Caco-2 (cell line): ENCODE measurements around the gene IL15. TPM values are rescaled to one million over a fixed set of nuclear protein-coding genes. Genes with fewer than 3 reads are reported as not detected.

Experiments used
- BruUV-seq: library from RNA; stranded (reverse); fragments of 400-500 nt; replicated peaks from 2 replicates; lab custom pipeline; 2021; lab: Mats Ljungman, UMichigan
- CTCF ChIA-PET: fragments of 300-600 bp; sonication (Branson Sonifier 250); formaldehyde crosslinking; loops from one replicate; lab custom pipeline; 2022; ENCODE audit warnings: antibody characterized with exemption; lab: Charles Lee
- POLR2A ChIA-PET: fragments of 300-600 bp; sonication (Branson Sonifier 250); formaldehyde crosslinking; loops from one replicate; lab custom pipeline; 2022; ENCODE audit warnings: antibody characterized with exemption; lab: Charles Lee
- DNase-seq, 2 experiments: peaks; one replicate each; pipeline versions ENCODE4 v3.0.0 to v3.0.0-alpha.2; 2020 to 2022
- H3K27me3 ChIP-seq: replicated peaks from 2 replicates; pipeline ENCODE4 v1.6.0; 2011; ENCODE audit warnings: low read length; ENCODE audit not compliant: control insufficient read depth, insufficient read depth
- H3K36me3 ChIP-seq: 2 replicates; pipeline ENCODE4 v1.5.1; 2011; ENCODE audit warnings: low read length; ENCODE audit not compliant: control insufficient read depth, insufficient read depth
- H3K4me1 ChIP-seq: fragments of 250-450 bp; sonication (Bioruptor Pico); 2 replicates; pipeline ENCODE4 v1.5.1; 2020; ENCODE audit warnings: mild to moderate bottlenecking
- H3K4me3 ChIP-seq: 2 replicates; pipeline ENCODE4 v1.5.1; 2011; ENCODE audit warnings: low read depth, mild to moderate bottlenecking, control low read depth, low read length
- H3K9me3 ChIP-seq: fragments of 250-450 bp; sonication (Bioruptor Pico); 2 replicates; pipeline ENCODE4 v1.5.1; 2020; ENCODE audit warnings: mild to moderate bottlenecking, moderate library complexity
- H3K27ac Mint-ChIP-seq: one replicate; pipeline ENCODE4 v1.8.0; 2022; ENCODE audit warnings: mixed read lengths; ENCODE audit not compliant: unreplicated experiment
- H3K27me3 Mint-ChIP-seq: one replicate; pipeline ENCODE4 v1.8.0; 2022; ENCODE audit warnings: mixed read lengths; ENCODE audit not compliant: insufficient read depth, unreplicated experiment
- H3K36me3 Mint-ChIP-seq: one replicate; pipeline ENCODE4 v1.8.0; 2022; ENCODE audit warnings: mild to moderate bottlenecking, mixed read lengths; ENCODE audit not compliant: insufficient read depth, unreplicated experiment
- H3K4me1 Mint-ChIP-seq: one replicate; pipeline ENCODE4 v1.8.0; 2022; ENCODE audit warnings: low read depth, mixed read lengths; ENCODE audit not compliant: unreplicated experiment
- H3K4me3 Mint-ChIP-seq: one replicate; pipeline ENCODE4 v1.8.0; 2022; ENCODE audit warnings: mild to moderate bottlenecking, moderate library complexity, mixed read lengths; ENCODE audit not compliant: unreplicated experiment
- H3K9me3 Mint-ChIP-seq: one replicate; pipeline ENCODE4 v1.8.0; 2022; ENCODE audit warnings: mixed read lengths; ENCODE audit not compliant: unreplicated experiment
- intact Hi-C: fragments of 100-400 bp; cut with micrococcal nuclease; formaldehyde crosslinking; loops from one replicate; pipeline ENCODE4 v1.10.0; 2022; ENCODE audit not compliant: unreplicated experiment
- total RNA-seq: library from RNA; stranded (reverse); gene quantifications from 2 replicates; pipeline ENCODE4 v1.2.3, GENCODE V29; 2022
- TF ChIP-seq, protein P1 (sequence below), 2 experiments: fragments of 200-600 bp in 1 of 2; IDR thresholded peaks; 1 replicate in 1 of 2; 2 replicates in 1 of 2; pipeline versions ENCODE4 v1.5.1 to v1.8.0; 2011 to 2022; ENCODE audit warnings: antibody characterized with exemption in 1 of 2, control low read depth in 1 of 2, inconsistent platforms in 1 of 2, low read depth in 1 of 2, low read length in 1 of 2, mild to moderate bottlenecking in 1 of 2, moderate library complexity in 1 of 2; ENCODE audit not compliant: insufficient read depth in 1 of 2, severe bottlenecking in 1 of 2, unreplicated experiment in 1 of 2

Gene IL15
- total RNA-seq, 1 experiment from 2014 or later = not detected

DNA sequence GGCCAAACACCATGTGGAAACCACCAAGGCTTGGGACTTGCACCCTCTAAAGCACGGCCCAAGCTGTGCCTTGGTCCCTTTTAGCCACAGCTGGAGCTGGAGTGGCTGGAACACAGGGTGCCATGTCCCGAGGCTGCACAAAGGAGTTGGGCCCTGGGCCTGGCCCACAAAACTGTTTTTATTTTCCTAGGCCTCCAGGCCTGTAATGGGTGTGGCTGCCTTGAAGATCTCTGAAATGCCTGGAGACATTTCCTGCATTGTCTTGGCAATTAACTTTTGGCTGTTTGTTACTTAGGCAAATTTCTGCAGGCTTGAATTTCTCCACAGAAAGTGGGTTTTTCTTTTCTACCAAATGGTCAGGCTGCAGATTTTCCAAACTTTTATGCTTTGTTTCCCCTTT, 55.7 kb downstream of the IL15 start:
- H3K36me3 Mint-ChIP-seq = no peaks in the 10 kb centered on the region
- TF ChIP-seq, protein P1, sequence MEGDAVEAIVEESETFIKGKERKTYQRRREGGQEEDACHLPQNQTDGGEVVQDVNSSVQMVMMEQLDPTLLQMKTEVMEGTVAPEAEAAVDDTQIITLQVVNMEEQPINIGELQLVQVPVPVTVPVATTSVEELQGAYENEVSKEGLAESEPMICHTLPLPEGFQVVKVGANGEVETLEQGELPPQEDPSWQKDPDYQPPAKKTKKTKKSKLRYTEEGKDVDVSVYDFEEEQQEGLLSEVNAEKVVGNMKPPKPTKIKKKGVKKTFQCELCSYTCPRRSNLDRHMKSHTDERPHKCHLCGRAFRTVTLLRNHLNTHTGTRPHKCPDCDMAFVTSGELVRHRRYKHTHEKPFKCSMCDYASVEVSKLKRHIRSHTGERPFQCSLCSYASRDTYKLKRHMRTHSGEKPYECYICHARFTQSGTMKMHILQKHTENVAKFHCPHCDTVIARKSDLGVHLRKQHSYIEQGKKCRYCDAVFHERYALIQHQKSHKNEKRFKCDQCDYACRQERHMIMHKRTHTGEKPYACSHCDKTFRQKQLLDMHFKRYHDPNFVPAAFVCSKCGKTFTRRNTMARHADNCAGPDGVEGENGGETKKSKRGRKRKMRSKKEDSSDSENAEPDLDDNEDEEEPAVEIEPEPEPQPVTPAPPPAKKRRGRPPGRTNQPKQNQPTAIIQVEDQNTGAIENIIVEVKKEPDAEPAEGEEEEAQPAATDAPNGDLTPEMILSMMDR (IDR thresholded peaks at IDR 0.05; ENCODE audit: insufficient read depth in 1 of 2, low read depth in 1 of 2, low read length in 1 of 2, severe bottlenecking in 1 of 2, unreplicated experiment in 1 of 2) = no peak
- H3K9me3 Mint-ChIP-seq = no peaks in the 10 kb centered on the region
- POLR2A ChIA-PET = no interaction called here
- no peaks in the 10 kb centered on the region for H3K9me3 ChIP-seq
- no peaks in the 10 kb centered on the region for H3K4me1 ChIP-seq
- H3K27ac Mint-ChIP-seq = no peak overlapping the region
- H3K4me3 ChIP-seq = no peak overlapping the region
- no peaks in the 10 kb centered on the region for H3K4me1 Mint-ChIP-seq
- no peak overlapping the region for H3K4me3 Mint-ChIP-seq
- H3K27me3 Mint-ChIP-seq = no peaks in the 10 kb centered on the region
- DNase-seq = no peak
- intact Hi-C loops = no loop called here
- no peaks in the 10 kb centered on the region for H3K36me3 ChIP-seq
- no TSS peak for BruUV-seq
- H3K27me3 ChIP-seq = no peaks in the 10 kb centered on the region
- CTCF ChIA-PET = no interaction called here

- TF ChIP-seq, protein P1 (IDR thresholded peaks at IDR 0.05; ENCODE audit: insufficient read depth in 1 of 2, low read depth in 1 of 2, low read length in 1 of 2, severe bottlenecking in 1 of 2, unreplicated experiment in 1 of 2) = no peak
- no peaks in the 10 kb centered on the region for H3K36me3 ChIP-seq
- no TSS peak for BruUV-seq
- Mint-ChIP-seq H3K36me3 (no peaks in the 10 kb centered on the region), H3K9me3 (no peaks in the 10 kb centered on the region), H3K27ac (no peak overlapping the region), H3K4me1 (no peaks in the 10 kb centered on the region), H3K4me3 (no peak overlapping the region), H3K27me3 (peaks cover 4% of the 10 kb centered on the region)
- H3K4me1 ChIP-seq = no peaks in the 10 kb centered on the region
- H3K27me3 ChIP-seq = no peaks in the 10 kb centered on the region
- H3K9me3 ChIP-seq = no peaks in the 10 kb centered on the region
- no peak for DNase-seq
- intact Hi-C loops = no loop called here
- no peak overlapping the region for H3K4me3 ChIP-seq
- POLR2A ChIA-PET = no interaction called here
- CTCF ChIA-PET = no interaction called here
Measured at GRCh38 chr4:141697116-141697515, 60.7 kb downstream of the IL15 start.

DNA sequence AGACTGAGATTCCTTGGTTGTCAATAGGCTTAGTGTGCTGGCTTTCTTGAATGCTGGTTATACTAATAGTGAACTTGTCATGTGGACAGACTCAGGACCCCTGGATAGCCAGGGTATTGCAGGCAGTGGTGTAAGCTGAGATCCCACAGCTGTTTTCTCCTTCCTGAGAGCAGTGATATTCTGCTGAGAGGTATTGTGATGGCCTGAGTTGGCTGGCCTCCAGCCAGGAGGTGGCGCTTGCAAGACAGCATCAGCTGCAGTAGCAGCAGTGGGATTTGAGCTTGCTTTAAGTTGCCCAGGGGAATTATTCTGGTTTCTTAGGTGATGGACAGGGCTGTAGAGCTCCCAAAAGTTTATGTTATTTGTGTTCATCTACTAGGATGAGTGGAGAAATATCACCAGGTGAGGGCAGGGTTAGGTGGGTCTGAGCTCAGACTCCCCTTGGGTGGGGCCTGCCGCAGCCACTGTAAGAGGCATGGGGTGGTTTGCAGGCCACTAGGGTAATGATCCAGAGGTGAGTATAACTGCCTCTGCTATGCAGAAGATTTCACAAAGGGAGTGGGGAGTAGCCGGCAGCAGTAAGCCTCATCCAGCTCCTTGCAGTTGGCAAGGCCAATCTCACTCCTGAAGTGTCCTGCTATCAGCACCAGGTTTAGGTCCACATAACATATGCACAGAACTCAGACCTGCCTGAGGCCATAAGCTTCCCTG, 66.2 kb downstream of the IL15 start:
- no TSS peak for BruUV-seq
- Mint-ChIP-seq H3K27me3 (peaks cover 4% of the 10 kb centered on the region), H3K36me3 (no peaks in the 10 kb centered on the region), H3K9me3 (no peaks in the 10 kb centered on the region), H3K27ac (no peak overlapping the region), H3K4me3 (no peak overlapping the region), H3K4me1 (no peaks in the 10 kb centered on the region)
- H3K4me3 ChIP-seq = no peak overlapping the region
- peak in 1 of 2 experiments; percentile 11 for DNase-seq
- H3K27me3 ChIP-seq = no peaks in the 10 kb centered on the region
- ChIA-PET CTCF (no interaction called here), POLR2A (no interaction called here)
- H3K4me1 ChIP-seq = no peaks in the 10 kb centered on the region
- intact Hi-C loops = loop anchor here (2.0 kb wide), 1 partner anchor 396 kb away; no protein-coding TSS in a partner anchor
- H3K36me3 ChIP-seq = no peaks in the 10 kb centered on the region
- TF ChIP-seq, protein P1 (IDR thresholded peaks at IDR 0.05; ENCODE audit: insufficient read depth in 1 of 2, low read depth in 1 of 2, low read length in 1 of 2, severe bottlenecking in 1 of 2, unreplicated experiment in 1 of 2) = no peak
- H3K9me3 ChIP-seq = no peaks in the 10 kb centered on the region
